Sigmoid colon (tissue), 7 donors: ENCODE data around the gene TOX3. TPM values are rescaled to one million over a fixed set of nuclear protein-coding genes. Genes with fewer than 3 reads are reported as not detected.

ENCODE experiments used
- DNase-seq: peaks from one replicate; pipeline ENCODE4 v3.0.0-alpha.2; 2019
- H3K27ac ChIP-seq, 4 donors: fragments of 200-600 bp; sonication (generic); one replicate each; pipeline ENCODE4 v1.5.1; 2016 to 2019; ENCODE audit warnings: mild to moderate bottlenecking in 1 of 4
- H3K27me3 ChIP-seq, 3 donors: fragments of 200-600 bp; sonication (generic); one replicate each; pipeline ENCODE4 v1.5.1; 2019; ENCODE audit warnings: mild to moderate bottlenecking in 1 of 3
- H3K36me3 ChIP-seq, 4 donors: fragments of 200-600 bp; sonication (generic); one replicate each; pipeline ENCODE4 v1.5.1; 2016 to 2019
- H3K4me1 ChIP-seq, 4 donors: fragments of 200-600 bp; sonication (generic); one replicate each; pipeline ENCODE4 v1.5.1; 2017 to 2019
- H3K4me3 ChIP-seq, 4 donors: fragments of 200-600 bp; sonication (generic); one replicate each; pipeline ENCODE4 v1.5.1; 2017 to 2019; ENCODE audit warnings: mild to moderate bottlenecking in 2 of 4, moderate library complexity in 1 of 4
- H3K9me3 ChIP-seq, 4 donors: fragments of 200-600 bp in 3 of 4; sonication (generic) in 3 of 4; one replicate each; pipeline versions ENCODE4 v1.5.1 to v1.6.1; 2013 to 2019
- EP300 ChIP-seq, 4 donors: sonication (generic); formaldehyde crosslinking; IDR thresholded peaks; one replicate each; pipeline ENCODE4 v1.6.1; 2017; ENCODE audit warnings: antibody characterized with exemption in 4 of 4
- POLR2A ChIP-seq, 2 donors: fragments of 450-650 bp; IDR thresholded peaks; one replicate each; pipeline ENCODE4 v1.6.1; 2016; ENCODE audit warnings: antibody characterized with exemption in 2 of 2, mild to moderate bottlenecking in 2 of 2, moderate library complexity in 2 of 2
- POLR2AphosphoS5 ChIP-seq, 4 donors: sonication (generic); formaldehyde crosslinking; IDR thresholded peaks; one replicate each; pipeline ENCODE4 v1.6.1; 2017; ENCODE audit warnings: antibody characterized with exemption in 4 of 4
- WGBS, 2 donors: extraction: QIAGEN DNeasy Blood & Tissue Kit; methylation state at CpG; one replicate each; pipeline ENCODE4 v1.1.7; 2013; 5-methylcytosine and 5-hydroxymethylcytosine counted together
- intact Hi-C: fragments of 100-400 bp; cut with DNase I; formaldehyde crosslinking; loops from one replicate; pipeline ENCODE4 v1.15.1; 2023
- polyA plus RNA-seq, 3 donors: library from polyadenylated mRNA; stranded (reverse); fragments of 200-250 nt; gene quantifications; one replicate each; pipeline ENCODE4 v1.2.3, GENCODE V29; 2013
- total RNA-seq, 4 donors: library from RNA; depleted of rRNA; stranded (reverse); fragments of >200 nt; gene quantifications; one replicate each; pipeline ENCODE4 v1.1.0, GENCODE V29; 2016
- TF ChIP-seq, protein P1 (sequence below), 4 experiments: fragments of 450-650 bp in 3 of 4; fragments of 200-600 bp in 1 of 4; IDR thresholded peaks; one replicate each; pipeline ENCODE4 v1.5.1; 2016 to 2019; ENCODE audit warnings: antibody characterized with exemption in 4 of 4, mild to moderate bottlenecking in 3 of 4, moderate library complexity in 2 of 4
- donor health status: healthy with polysubstance abuse.
- donor health status: Bipolar disorder and iron deficiency.
- donor health status: healthy.

TOX3 gene
- total and polyA plus RNA-seq, 7 donors: 0.28 to 18.0 (median 7.1) TPM; not detected in 1

DNA sequence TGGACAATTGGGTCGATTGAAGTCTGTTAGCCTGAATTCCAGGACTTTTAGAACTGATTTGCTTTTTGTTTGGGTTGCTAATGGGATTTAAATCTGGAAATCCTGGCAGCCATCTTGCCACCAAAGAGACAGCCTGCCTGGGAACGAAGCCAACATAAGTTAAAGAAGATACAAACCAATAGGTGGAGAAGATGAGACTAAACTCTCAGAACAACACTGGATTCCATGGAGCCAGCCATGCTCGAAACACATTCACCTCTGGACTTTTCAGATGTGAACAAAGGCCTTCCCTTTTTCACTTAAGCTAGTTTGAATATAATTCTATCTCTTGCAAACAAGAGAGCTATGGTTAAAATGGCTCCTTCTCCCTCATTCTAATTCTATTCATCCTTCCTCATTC is 135.9 kb downstream of the TOX3 start:
- Histone ChIP-seq H3K27ac (no peak overlapping the region), H3K4me3 (no peak overlapping the region), H3K36me3 (no peaks in the 10 kb centered on the region), H3K4me1 (peaks cover 0 to 10% (median 1%) of the 10 kb centered on the region in 4 donors), H3K27me3 (no peaks in the 10 kb centered on the region), H3K9me3 (no peaks in the 10 kb centered on the region)
- DNase-seq: no peak
- WGBS, 2 donors: 78 to 89% methylated on average over 3 of the region's 3 CpGs
- TF ChIP-seq EP300 (IDR thresholded peaks at IDR 0.05) (no peak), POLR2AphosphoS5 (IDR thresholded peaks at IDR 0.05) (no peak), POLR2A (IDR thresholded peaks at IDR 0.05) (no peak)
- intact Hi-C loops: no loop called here

DNA sequence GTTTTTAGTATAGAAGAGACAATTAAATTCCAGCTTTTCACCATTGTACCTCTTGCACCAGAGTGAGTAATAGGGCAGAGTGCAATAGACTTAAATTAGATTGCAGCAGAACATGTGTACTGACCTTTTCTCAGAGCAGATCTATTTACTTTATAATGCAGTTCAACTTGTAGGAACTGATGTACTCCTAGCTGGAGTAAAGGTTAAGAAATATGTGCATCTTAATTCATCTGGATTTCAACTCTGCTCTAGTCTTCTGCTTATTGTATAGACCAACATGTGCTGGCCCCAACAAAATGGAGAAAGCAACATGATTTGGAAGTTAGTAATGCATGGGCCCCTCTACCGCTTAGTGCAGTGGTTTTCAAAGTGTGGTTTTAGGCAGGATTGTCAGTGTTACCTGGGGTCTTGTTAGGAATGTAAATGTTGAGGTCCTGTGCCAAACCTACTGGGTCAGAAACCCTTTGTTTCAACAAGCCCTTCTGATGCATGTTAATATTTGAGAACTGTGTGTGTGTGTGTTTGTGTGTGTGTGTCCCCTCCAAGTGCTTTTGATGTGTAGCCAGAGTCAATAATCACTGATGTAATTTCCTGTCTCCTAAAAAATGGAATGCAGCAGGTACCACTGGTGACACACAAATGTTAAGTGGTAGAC is 138.6 kb downstream of the TOX3 start:
- no peak overlapping the region for H3K27ac ChIP-seq
- H3K4me1 ChIP-seq: peaks cover 0 to 10% (median 1%) of the 10 kb centered on the region in 4 donors
- TF ChIP-seq, protein P1, sequence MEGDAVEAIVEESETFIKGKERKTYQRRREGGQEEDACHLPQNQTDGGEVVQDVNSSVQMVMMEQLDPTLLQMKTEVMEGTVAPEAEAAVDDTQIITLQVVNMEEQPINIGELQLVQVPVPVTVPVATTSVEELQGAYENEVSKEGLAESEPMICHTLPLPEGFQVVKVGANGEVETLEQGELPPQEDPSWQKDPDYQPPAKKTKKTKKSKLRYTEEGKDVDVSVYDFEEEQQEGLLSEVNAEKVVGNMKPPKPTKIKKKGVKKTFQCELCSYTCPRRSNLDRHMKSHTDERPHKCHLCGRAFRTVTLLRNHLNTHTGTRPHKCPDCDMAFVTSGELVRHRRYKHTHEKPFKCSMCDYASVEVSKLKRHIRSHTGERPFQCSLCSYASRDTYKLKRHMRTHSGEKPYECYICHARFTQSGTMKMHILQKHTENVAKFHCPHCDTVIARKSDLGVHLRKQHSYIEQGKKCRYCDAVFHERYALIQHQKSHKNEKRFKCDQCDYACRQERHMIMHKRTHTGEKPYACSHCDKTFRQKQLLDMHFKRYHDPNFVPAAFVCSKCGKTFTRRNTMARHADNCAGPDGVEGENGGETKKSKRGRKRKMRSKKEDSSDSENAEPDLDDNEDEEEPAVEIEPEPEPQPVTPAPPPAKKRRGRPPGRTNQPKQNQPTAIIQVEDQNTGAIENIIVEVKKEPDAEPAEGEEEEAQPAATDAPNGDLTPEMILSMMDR (IDR thresholded peaks at IDR 0.05): no peak
- TF ChIP-seq POLR2AphosphoS5 (IDR thresholded peaks at IDR 0.05) (no peak), POLR2A (IDR thresholded peaks at IDR 0.05) (no peak), EP300 (IDR thresholded peaks at IDR 0.05) (no peak)
- peaks cover 0 to 2% (median 0%) of the 10 kb centered on the region in 4 donors for H3K9me3 ChIP-seq
- H3K36me3 ChIP-seq: no peaks in the 10 kb centered on the region
- intact Hi-C loops: no loop called here
- WGBS, 2 donors: 93 to 96% methylated on average over 1 of the region's 1 CpG
- H3K4me3 ChIP-seq: no peak overlapping the region
- no peak for DNase-seq
- H3K27me3 ChIP-seq: no peaks in the 10 kb centered on the region

DNA sequence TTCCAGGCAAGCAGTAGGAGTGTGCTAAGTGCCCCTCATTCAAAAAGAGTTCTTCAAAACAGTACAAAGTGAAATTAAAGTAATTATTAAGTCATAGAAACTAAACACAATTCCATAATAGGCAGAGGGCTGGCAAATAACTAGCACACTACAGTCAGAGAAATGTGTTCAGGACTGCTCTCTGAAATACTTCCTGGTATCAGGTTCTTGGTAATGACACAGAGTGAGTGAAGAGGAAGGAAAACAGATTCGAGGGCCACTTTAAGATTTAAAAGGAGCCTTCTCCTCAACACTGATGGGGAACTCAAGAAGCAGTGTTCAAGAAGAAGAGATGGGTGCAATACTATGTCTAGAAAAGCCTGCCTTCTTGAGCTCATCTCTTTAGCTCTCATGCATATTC is 139.2 kb downstream of the TOX3 start:
- Histone ChIP-seq H3K27ac (no peak overlapping the region), H3K9me3 (peaks cover 0 to 2% (median 0%) of the 10 kb centered on the region in 4 donors), H3K27me3 (no peaks in the 10 kb centered on the region), H3K36me3 (no peaks in the 10 kb centered on the region), H3K4me3 (no peak overlapping the region), H3K4me1 (peaks cover 0 to 10% (median 1%) of the 10 kb centered on the region in 4 donors)
- 4 to 8% methylated on average over 1 of the region's 1 CpG for WGBS, 2 donors
- intact Hi-C loops: no loop called here
- TF ChIP-seq, protein P1 (IDR thresholded peaks at IDR 0.05): no peak
- no peak for TF ChIP-seq EP300 (IDR thresholded peaks at IDR 0.05)
- TF ChIP-seq POLR2AphosphoS5 (IDR thresholded peaks at IDR 0.05): no peak
- TF ChIP-seq POLR2A (IDR thresholded peaks at IDR 0.05): no peak
- no peak for DNase-seq

DNA sequence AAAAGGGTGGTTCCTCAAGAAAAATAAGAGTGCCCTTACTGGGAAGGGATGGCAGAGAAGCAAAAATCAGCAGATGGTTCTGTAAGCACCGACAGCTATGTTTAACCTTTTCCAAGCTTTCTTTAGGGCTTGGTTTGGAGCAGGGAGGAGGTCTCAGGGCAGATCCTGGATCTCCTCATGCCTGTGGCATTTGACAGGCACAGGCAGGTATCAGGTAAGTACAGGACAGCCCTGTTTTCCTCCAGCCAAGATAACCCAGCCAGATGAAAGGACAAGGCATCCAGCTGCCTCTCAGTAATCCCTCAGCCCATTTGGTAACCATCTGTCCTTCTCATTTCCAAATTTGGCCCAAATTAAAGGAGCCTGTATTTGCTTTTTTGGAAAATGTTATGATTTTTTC is 141.5 kb downstream of the TOX3 start:
- H3K4me1 ChIP-seq: peaks cover 0 to 10% (median 1%) of the 10 kb centered on the region in 4 donors
- DNase-seq: no peak
- no peaks in the 10 kb centered on the region for H3K36me3 ChIP-seq
- intact Hi-C loops: no loop called here
- H3K4me3 ChIP-seq: no peak overlapping the region
- no peak overlapping the region for H3K27ac ChIP-seq
- no peaks in the 10 kb centered on the region for H3K27me3 ChIP-seq
- peaks cover 0 to 2% (median 0%) of the 10 kb centered on the region in 4 donors for H3K9me3 ChIP-seq
- TF ChIP-seq, protein P1 (IDR thresholded peaks at IDR 0.05): no peak
- no peak for TF ChIP-seq POLR2A (IDR thresholded peaks at IDR 0.05)
- TF ChIP-seq EP300 (IDR thresholded peaks at IDR 0.05): no peak
- no peak for TF ChIP-seq POLR2AphosphoS5 (IDR thresholded peaks at IDR 0.05)
- 79 to 89% methylated on average over 1 of the region's 1 CpG for WGBS, 2 donors

DNA sequence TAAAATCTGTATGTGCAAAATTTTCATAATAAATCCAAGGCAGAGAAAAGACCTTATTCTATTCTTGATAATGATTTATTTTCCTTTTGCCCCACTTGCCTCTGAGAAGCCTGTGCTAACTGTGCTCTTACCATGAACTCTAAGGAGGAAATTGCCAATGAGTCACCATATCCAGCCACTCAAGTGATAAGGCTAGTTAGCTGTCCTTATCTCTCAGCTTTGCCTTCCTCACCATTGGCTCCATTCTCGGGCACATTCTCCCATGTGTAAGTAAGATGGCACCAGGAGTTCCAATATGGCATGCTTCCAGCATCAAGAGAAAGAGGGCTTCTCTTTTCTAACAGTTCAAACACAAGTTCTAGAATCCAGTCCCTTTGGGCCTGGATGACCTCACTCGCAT is 142.4 kb downstream of the TOX3 start:
- Histone ChIP-seq H3K27me3 (no peaks in the 10 kb centered on the region), H3K9me3 (peaks cover 0 to 2% (median 0%) of the 10 kb centered on the region in 4 donors), H3K27ac (no peak overlapping the region), H3K4me3 (no peak overlapping the region), H3K36me3 (no peaks in the 10 kb centered on the region), H3K4me1 (peaks cover 0 to 10% (median 1%) of the 10 kb centered on the region in 4 donors)
- DNase-seq: no peak
- TF ChIP-seq, protein P1 (IDR thresholded peaks at IDR 0.05): no peak
- no peak for TF ChIP-seq POLR2AphosphoS5 (IDR thresholded peaks at IDR 0.05)
- no peak for TF ChIP-seq EP300 (IDR thresholded peaks at IDR 0.05)
- TF ChIP-seq POLR2A (IDR thresholded peaks at IDR 0.05): no peak
- WGBS, 2 donors: 80 to 88% methylated on average over 2 of the region's 2 CpGs
- intact Hi-C loops: no loop called here
